ENCODE results near the gene CNTNAP1. TPM values are rescaled to one million over a fixed set of nuclear protein-coding genes. Genes with fewer than 3 reads are reported as not detected.

CNTNAP1 gene
- 54.9 TPM for total RNA-seq
- 1 to 10 TPM in 3 of 4 donors, under 1 TPM in 1; 0.94 to 1.7 (median 1.4) TPM for polyA plus RNA-seq

- Histone ChIP-seq H3K4me3 (ENCODE audit: low read depth, low read length) (peak within 1 kb of the TSS; percentile 86), H3K4me1 (ENCODE audit: control insufficient read depth, insufficient read depth, low read length, poor library complexity, severe bottlenecking) (peaks cover 63% of the 10 kb centered on the region), H3K27ac (ENCODE audit: insufficient read depth, low read length, poor library complexity, severe bottlenecking) (peak within 1 kb of the TSS; percentile 61), H3K36me3 (ENCODE audit: control insufficient read depth, insufficient read depth, low read length) (no peaks in the 10 kb centered on the region), H3K27me3 (ENCODE audit: control insufficient read depth, insufficient read depth, low read length) (no peaks in the 10 kb centered on the region), H3K9me3 (ENCODE audit: control insufficient read depth in 2 of 2, low read length in 2 of 2) (no peaks in the 10 kb centered on the region)
- DNase-seq = no peak
- Mint-ChIP-seq H3K36me3 (peaks cover 3% of the 10 kb centered on the region), H3K9me3 (peaks cover 0 to 3% (median 0%) of the 10 kb centered on the region in 7 donors), H3K4me3 (peak within 1 kb of the TSS; percentile 88 to 98 (median 90)), H3K27me3 (peaks cover 28% of the 10 kb centered on the region), H3K4me1 (peaks cover 6 to 69% (median 42%) of the 10 kb centered on the region in 4 donors), H3K27ac (peak within 1 kb of the TSS; percentile 48 to 78 (median 60))
- ATAC-seq (ENCODE audit: low read depth in 2 of 2) = no peak
These were observed at the start of gene CNTNAP1 for GRCh38 chr17:42681976-42682721. CNTNAP1 (plus strand) TSS chr17:42682531; CDS start chr17:42682830, 299 bp downstream.

GRCh38 chr17:42632949-42633444, 49.3 kb upstream of the CNTNAP1 start:
- Mint-ChIP-seq H3K27me3 (no peaks in the 10 kb centered on the region), H3K4me1 (peaks cover 0 to 5% (median 2%) of the 10 kb centered on the region in 4 donors), H3K27ac (peak overlapping the region in 1 of 3 donors; percentile 49), H3K4me3 (peak overlapping the region in 1 of 4 donors; percentile 13), H3K36me3 (no peaks in the 10 kb centered on the region), H3K9me3 (peaks cover 0 to 1% (median 0%) of the 10 kb centered on the region in 7 donors)
- Histone ChIP-seq H3K9me3 (ENCODE audit: control insufficient read depth in 2 of 2, low read length in 2 of 2) (no peaks in the 10 kb centered on the region), H3K36me3 (ENCODE audit: control insufficient read depth, insufficient read depth, low read length) (no peaks in the 10 kb centered on the region), H3K27me3 (ENCODE audit: control insufficient read depth, insufficient read depth, low read length) (no peaks in the 10 kb centered on the region), H3K4me1 (ENCODE audit: control insufficient read depth, insufficient read depth, low read length, poor library complexity, severe bottlenecking) (no peaks in the 10 kb centered on the region), H3K27ac (ENCODE audit: insufficient read depth, low read length, poor library complexity, severe bottlenecking) (no peak overlapping the region), H3K4me3 (ENCODE audit: low read depth, low read length) (no peak overlapping the region)
- no peak for DNase-seq
- ATAC-seq (ENCODE audit: low read depth in 2 of 2) = no peak

- Histone ChIP-seq H3K27ac (ENCODE audit: insufficient read depth, low read length, poor library complexity, severe bottlenecking) (no peak overlapping the region), H3K9me3 (ENCODE audit: control insufficient read depth in 2 of 2, low read length in 2 of 2) (no peaks in the 10 kb centered on the region), H3K36me3 (ENCODE audit: control insufficient read depth, insufficient read depth, low read length) (no peaks in the 10 kb centered on the region), H3K27me3 (ENCODE audit: control insufficient read depth, insufficient read depth, low read length) (no peaks in the 10 kb centered on the region), H3K4me3 (ENCODE audit: low read depth, low read length) (no peak overlapping the region), H3K4me1 (ENCODE audit: control insufficient read depth, insufficient read depth, low read length, poor library complexity, severe bottlenecking) (no peaks in the 10 kb centered on the region)
- no peak overlapping the region for H3K27ac Mint-ChIP-seq
- H3K4me1 Mint-ChIP-seq = peaks cover 0 to 5% (median 0%) of the 10 kb centered on the region in 4 donors
- DNase-seq = no peak
- peaks cover 0 to 1% (median 0%) of the 10 kb centered on the region in 7 donors for H3K9me3 Mint-ChIP-seq
- no peak overlapping the region for H3K4me3 Mint-ChIP-seq
- ATAC-seq (ENCODE audit: low read depth in 2 of 2) = no peak
- H3K36me3 Mint-ChIP-seq = no peaks in the 10 kb centered on the region
- H3K27me3 Mint-ChIP-seq = peaks cover 9% of the 10 kb centered on the region
These were observed 42.7 kb upstream of the CNTNAP1 start for GRCh38 chr17:42639525-42640113.

GRCh38 chr17:42640121-42640520, 42.2 kb upstream of the CNTNAP1 start:
- Mint-ChIP-seq H3K9me3 (peaks cover 0 to 1% (median 0%) of the 10 kb centered on the region in 7 donors), H3K4me1 (peaks cover 0 to 5% (median 0%) of the 10 kb centered on the region in 4 donors), H3K27me3 (peaks cover 9% of the 10 kb centered on the region), H3K36me3 (no peaks in the 10 kb centered on the region), H3K27ac (no peak overlapping the region), H3K4me3 (no peak overlapping the region)
- Histone ChIP-seq H3K27me3 (ENCODE audit: control insufficient read depth, insufficient read depth, low read length) (no peaks in the 10 kb centered on the region), H3K4me1 (ENCODE audit: control insufficient read depth, insufficient read depth, low read length, poor library complexity, severe bottlenecking) (no peaks in the 10 kb centered on the region), H3K27ac (ENCODE audit: insufficient read depth, low read length, poor library complexity, severe bottlenecking) (no peak overlapping the region), H3K36me3 (ENCODE audit: control insufficient read depth, insufficient read depth, low read length) (no peaks in the 10 kb centered on the region), H3K4me3 (ENCODE audit: low read depth, low read length) (no peak overlapping the region), H3K9me3 (ENCODE audit: control insufficient read depth in 2 of 2, low read length in 2 of 2) (no peaks in the 10 kb centered on the region)
- DNase-seq = no peak
- no peak for ATAC-seq (ENCODE audit: low read depth in 2 of 2)

GRCh38 chr17:42642336-42642735, 40.0 kb upstream of the CNTNAP1 start:
- Histone ChIP-seq H3K4me1 (ENCODE audit: control insufficient read depth, insufficient read depth, low read length, poor library complexity, severe bottlenecking) (no peaks in the 10 kb centered on the region), H3K4me3 (ENCODE audit: low read depth, low read length) (no peak overlapping the region), H3K36me3 (ENCODE audit: control insufficient read depth, insufficient read depth, low read length) (no peaks in the 10 kb centered on the region), H3K9me3 (ENCODE audit: control insufficient read depth in 2 of 2, low read length in 2 of 2) (no peaks in the 10 kb centered on the region), H3K27ac (ENCODE audit: insufficient read depth, low read length, poor library complexity, severe bottlenecking) (no peak overlapping the region), H3K27me3 (ENCODE audit: control insufficient read depth, insufficient read depth, low read length) (peaks cover 4% of the 10 kb centered on the region)
- ATAC-seq (ENCODE audit: low read depth in 2 of 2) (no peak), DNase-seq (no peak)
- H3K36me3 Mint-ChIP-seq = no peaks in the 10 kb centered on the region
- H3K9me3 Mint-ChIP-seq = no peaks in the 10 kb centered on the region
- H3K4me1 Mint-ChIP-seq = peaks cover 0 to 5% (median 0%) of the 10 kb centered on the region in 4 donors
- no peak overlapping the region for H3K4me3 Mint-ChIP-seq
- H3K27ac Mint-ChIP-seq = no peak overlapping the region
- peaks cover 18% of the 10 kb centered on the region for H3K27me3 Mint-ChIP-seq

GRCh38 chr17:42647778-42648177, 34.6 kb upstream of the CNTNAP1 start:
- Mint-ChIP-seq H3K9me3 (peaks cover 0 to 2% (median 0%) of the 10 kb centered on the region in 7 donors), H3K4me1 (peaks cover 0 to 5% (median 0%) of the 10 kb centered on the region in 4 donors), H3K4me3 (no peak overlapping the region), H3K27ac (no peak overlapping the region), H3K27me3 (peaks cover 26% of the 10 kb centered on the region), H3K36me3 (no peaks in the 10 kb centered on the region)
- Histone ChIP-seq H3K4me1 (ENCODE audit: control insufficient read depth, insufficient read depth, low read length, poor library complexity, severe bottlenecking) (no peaks in the 10 kb centered on the region), H3K27me3 (ENCODE audit: control insufficient read depth, insufficient read depth, low read length) (peaks cover 4% of the 10 kb centered on the region), H3K4me3 (ENCODE audit: low read depth, low read length) (no peak overlapping the region), H3K36me3 (ENCODE audit: control insufficient read depth, insufficient read depth, low read length) (no peaks in the 10 kb centered on the region), H3K9me3 (ENCODE audit: control insufficient read depth in 2 of 2, low read length in 2 of 2) (no peaks in the 10 kb centered on the region), H3K27ac (ENCODE audit: insufficient read depth, low read length, poor library complexity, severe bottlenecking) (no peak overlapping the region)
- DNase-seq = no peak
- peak in 1 of 2 donors; percentile 11 for ATAC-seq (ENCODE audit: low read depth in 2 of 2)

GRCh38 chr17:42651392-42651791, 30.9 kb upstream of the CNTNAP1 start:
- DNase-seq (no peak), ATAC-seq (ENCODE audit: low read depth in 2 of 2) (no peak)
- H3K4me1 ChIP-seq (ENCODE audit: control insufficient read depth, insufficient read depth, low read length, poor library complexity, severe bottlenecking) = no peaks in the 10 kb centered on the region
- Mint-ChIP-seq H3K4me1 (peaks cover 3 to 18% (median 7%) of the 10 kb centered on the region in 4 donors), H3K36me3 (no peaks in the 10 kb centered on the region), H3K9me3 (peaks cover 0 to 2% (median 0%) of the 10 kb centered on the region in 7 donors), H3K27me3 (peaks cover 28% of the 10 kb centered on the region), H3K4me3 (no peak overlapping the region), H3K27ac (no peak overlapping the region)
- H3K36me3 ChIP-seq (ENCODE audit: control insufficient read depth, insufficient read depth, low read length) = no peaks in the 10 kb centered on the region
- no peaks in the 10 kb centered on the region for H3K27me3 ChIP-seq (ENCODE audit: control insufficient read depth, insufficient read depth, low read length)
- H3K27ac ChIP-seq (ENCODE audit: insufficient read depth, low read length, poor library complexity, severe bottlenecking) = no peak overlapping the region
- H3K4me3 ChIP-seq (ENCODE audit: low read depth, low read length) = no peak overlapping the region
- no peaks in the 10 kb centered on the region for H3K9me3 ChIP-seq (ENCODE audit: control insufficient read depth in 2 of 2, low read length in 2 of 2)

Data from CD4-positive, CD25-positive, alpha-beta regulatory T cell (primary cell).